Kidney (tissue), 14 donors: ENCODE measurements around the gene DLG2. TPM values are rescaled to one million over a fixed set of nuclear protein-coding genes. Genes with fewer than 3 reads are reported as not detected.

Experiments used
- DNase-seq, 5 donors: peaks; one replicate each; pipeline ENCODE4 v3.0.0-alpha.2; 2013 to 2020
- FAIRE-seq: peaks from 2 replicates; lab custom pipeline; 2012; peaks lifted over from hg19 to GRCh38; lab: Jason Lieb, UNC
- H3K27ac ChIP-seq, 2 donors: one replicate each; pipeline ENCODE4 v1.7.0; 2013; ENCODE audit warnings: low read depth in 2 of 2, low read length in 2 of 2, inconsistent platforms in 1 of 2
- H3K27me3 ChIP-seq: one replicate; pipeline ENCODE4 v1.7.1; 2013; ENCODE audit warnings: low read length, inconsistent platforms; ENCODE audit not compliant: control insufficient read depth, insufficient read depth
- H3K36me3 ChIP-seq, 3 donors: one replicate each; pipeline versions ENCODE4 v1.7.0 to v1.7.1; 2013; ENCODE audit warnings: low read length in 3 of 3, control low read depth in 1 of 3, inconsistent platforms in 1 of 3; ENCODE audit not compliant: insufficient read depth in 3 of 3, control insufficient read depth in 2 of 3
- H3K4me1 ChIP-seq, 3 donors: one replicate each; pipeline versions ENCODE4 v1.7.0 to v1.7.1; 2013; ENCODE audit warnings: low read length in 3 of 3, inconsistent platforms in 1 of 3, low read depth in 1 of 3; ENCODE audit not compliant: control insufficient read depth in 2 of 3, insufficient read depth in 2 of 3
- H3K4me3 ChIP-seq, 3 donors: one replicate each; pipeline versions ENCODE4 v1.7.0 to v1.8.1; 2013; ENCODE audit warnings: low read length in 3 of 3, control low read depth in 1 of 3, inconsistent platforms in 1 of 3
- H3K9ac ChIP-seq, 3 donors: one replicate each; pipeline versions ENCODE4 v1.7.0 to v1.7.1; 2013; ENCODE audit warnings: low read length in 3 of 3, control low read depth in 1 of 3, inconsistent platforms in 1 of 3
- H3K9me3 ChIP-seq, 3 donors: one replicate each; pipeline versions ENCODE4 v1.7.0 to v1.7.1; 2013; ENCODE audit warnings: low read length in 3 of 3, control low read depth in 1 of 3, inconsistent platforms in 1 of 3; ENCODE audit not compliant: control insufficient read depth in 2 of 3, insufficient read depth in 1 of 3
- CTCF ChIP-seq: IDR thresholded peaks from 3 replicates; pipeline ENCODE4 v1.5.1; 2012; ENCODE audit warnings: mild to moderate bottlenecking, moderate library complexity, borderline replicate concordance; ENCODE audit not compliant: insufficient read depth; ENCODE audit errors: extremely low read depth
- intact Hi-C: fragments of 100-400 bp; cut with DNase I; formaldehyde crosslinking; loops from one replicate; pipeline ENCODE4 v1.11.1; 2022
- polyA plus RNA-seq: library from polyadenylated mRNA; stranded (reverse); fragments of 350-450 nt; fragmentation: Illumina TruSeq; extraction: RNeasy Lipid Tissue Mini Kit (QIAGEN cat#74804); gene quantifications from one replicate; pipeline ENCODE4 v1.2.3, GENCODE V29; 2014; ENCODE audit warnings: low read depth, low replicate concordance; ENCODE audit not compliant: insufficient read depth
- total RNA-seq: library from RNA; stranded (reverse); fragmentation: NEBNext Ultra II Directional; extraction: Animal tissue kit (Norgen Biotek cat#: 25700); gene quantifications from one replicate; pipeline ENCODE4 v1.2.1, GENCODE V29; 2021
- donor health status: control.
- donor health status: control.
- donor health status: control.
- donor health status: control.
- donor health status: control.
- donor health status: DM: yes; HTN: yes; CAD: no.
- donor health status: Normal renal cell carcinoma (clear cell type).

DLG2 gene
- total and polyA plus RNA-seq, 2 donors from 2014 or later = 2.9 to 7.2 TPM

- DNase-seq (no peak), FAIRE-seq (no peak)
- TF ChIP-seq CTCF = no peak
- no peak overlapping the region for H3K27ac ChIP-seq
- H3K36me3 ChIP-seq = no peaks in the 10 kb centered on the region
- H3K4me3 ChIP-seq = no peak overlapping the region
- no peaks in the 10 kb centered on the region for H3K9me3 ChIP-seq
- intact Hi-C loops = no loop called here
- no peaks in the 10 kb centered on the region for H3K4me1 ChIP-seq
- no peaks in the 10 kb centered on the region for H3K27me3 ChIP-seq
- no peak overlapping the region for H3K9ac ChIP-seq
These were observed 724.7 kb downstream of the DLG2 start for GRCh38 chr11:84902445-84902844.

GRCh38 chr11:84901991-84902390 lies 725.2 kb downstream of the DLG2 start:
- no peaks in the 10 kb centered on the region for H3K27me3 ChIP-seq
- H3K4me1 ChIP-seq = no peaks in the 10 kb centered on the region
- FAIRE-seq (no peak), DNase-seq (no peak)
- no peaks in the 10 kb centered on the region for H3K9me3 ChIP-seq
- no peak overlapping the region for H3K4me3 ChIP-seq
- no peak overlapping the region for H3K27ac ChIP-seq
- H3K36me3 ChIP-seq = no peaks in the 10 kb centered on the region
- no peak overlapping the region for H3K9ac ChIP-seq
- intact Hi-C loops = no loop called here
- no peak for TF ChIP-seq CTCF

GRCh38 chr11:84899740-84900139 lies 727.4 kb downstream of the DLG2 start:
- no peak for TF ChIP-seq CTCF
- intact Hi-C loops = no loop called here
- no peak for FAIRE-seq

GRCh38 chr11:84899134-84899533 lies 728.0 kb downstream of the DLG2 start:
- Histone ChIP-seq H3K36me3 (no peaks in the 10 kb centered on the region), H3K9ac (no peak overlapping the region), H3K4me3 (no peak overlapping the region), H3K4me1 (no peaks in the 10 kb centered on the region), H3K27ac (no peak overlapping the region), H3K27me3 (no peaks in the 10 kb centered on the region), H3K9me3 (no peaks in the 10 kb centered on the region)
- no peak for DNase-seq
- intact Hi-C loops = no loop called here
- TF ChIP-seq CTCF = no peak
- FAIRE-seq = no peak

More at GRCh38 chr11:84899740-84900139, 727.4 kb downstream of the DLG2 start:
- no peaks in the 10 kb centered on the region for H3K4me1 ChIP-seq
- no peak for DNase-seq
- no peak overlapping the region for H3K9ac ChIP-seq
- no peak overlapping the region for H3K27ac ChIP-seq
- H3K9me3 ChIP-seq = no peaks in the 10 kb centered on the region
- H3K4me3 ChIP-seq = no peak overlapping the region
- no peaks in the 10 kb centered on the region for H3K27me3 ChIP-seq
- no peaks in the 10 kb centered on the region for H3K36me3 ChIP-seq
